HG03565 (cell line): ENCODE data around the gene SPOUT1.
A peak's percentile ranks its signal among the peaks of the same experiment; 100 is the strongest.

ENCODE experiments used
- ATAC-seq: cut with Tn5 transposase; IDR thresholded peaks from one replicate; pipeline ENCODE4 v1.9.1; 2021; ENCODE audit warnings: mild to moderate bottlenecking, moderate library complexity; ENCODE audit not compliant: unreplicated experiment

The SPOUT1 gene

DNA sequence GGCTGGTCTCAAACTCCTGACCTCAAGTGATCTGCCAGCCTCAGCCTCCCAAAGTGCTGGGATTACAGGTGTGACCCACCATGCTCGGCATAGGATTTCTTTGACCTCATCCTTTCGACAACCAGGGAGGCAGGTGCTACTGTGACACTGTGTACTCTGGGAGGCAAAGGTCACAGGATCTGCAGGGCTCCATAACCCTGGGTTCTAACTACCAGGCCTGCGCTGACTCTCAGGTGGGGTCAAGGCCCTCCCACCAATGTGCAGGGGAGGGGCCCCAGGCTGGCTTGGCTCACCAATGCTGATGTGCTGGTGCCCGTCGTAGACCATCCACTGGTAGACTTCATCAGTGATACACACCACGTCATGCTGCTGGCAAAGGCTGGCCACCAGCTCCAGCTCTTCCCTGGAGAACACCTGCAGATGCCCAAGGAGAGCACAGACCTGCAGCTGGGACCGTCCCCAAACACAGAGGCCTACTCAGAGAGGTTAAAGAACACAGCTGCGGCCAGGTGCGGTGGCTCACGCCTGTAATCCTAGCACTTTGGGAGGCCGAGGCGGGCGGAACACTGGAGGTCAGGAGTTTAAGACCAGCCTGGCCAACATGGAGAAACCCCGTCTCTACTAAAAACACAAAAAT is 7.0 kb upstream of the SPOUT1 start:
- ATAC-seq = no peak

DNA sequence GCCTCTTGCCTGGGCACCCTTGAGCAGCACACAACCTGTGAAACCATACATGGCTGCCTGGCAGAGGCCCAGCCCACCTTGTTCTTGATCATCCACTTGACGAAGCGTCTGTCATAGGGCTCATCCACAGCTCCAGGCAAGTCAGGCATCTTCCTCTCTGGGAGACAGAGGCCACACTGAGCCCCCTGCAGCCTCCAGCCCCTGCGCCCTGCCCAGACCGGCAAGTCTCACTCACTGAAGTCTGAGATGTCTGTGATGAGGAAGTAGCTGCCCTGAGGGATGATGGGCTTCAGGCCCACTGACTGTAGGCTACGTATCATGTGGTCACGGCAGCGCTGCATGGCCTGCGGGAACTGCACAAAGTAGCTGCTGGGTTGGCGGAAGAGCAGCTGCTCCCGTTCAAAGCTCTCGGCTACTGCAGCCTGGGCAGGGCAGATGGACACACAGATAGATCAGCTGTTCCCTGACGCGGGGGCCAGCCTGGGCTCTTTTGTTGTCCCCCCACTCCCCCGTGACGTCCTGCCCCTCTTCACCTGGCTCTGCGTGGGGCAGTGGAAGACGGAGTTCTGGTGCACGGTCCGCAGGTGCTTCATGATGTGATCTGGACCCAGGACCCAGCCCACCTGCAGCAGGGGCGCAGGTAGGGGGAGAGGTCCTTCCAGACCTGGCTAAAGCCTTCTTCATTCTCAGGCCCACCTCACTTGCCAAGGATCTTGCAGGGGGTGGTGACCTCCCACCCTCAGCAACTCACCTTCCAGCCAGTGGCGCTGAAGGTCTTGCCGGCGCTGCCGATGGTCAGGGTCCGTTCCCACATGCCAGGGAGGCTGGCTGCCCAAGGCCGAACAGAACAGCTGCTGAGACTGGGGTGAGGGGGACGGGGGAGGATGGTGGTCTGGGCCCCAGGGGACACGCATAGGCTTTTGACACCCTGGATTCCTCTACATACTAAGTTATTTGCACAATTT is 5.9 kb upstream of the SPOUT1 start:
- no peak for ATAC-seq

GRCh38 chr9:128833696-128834095 is 4.1 kb upstream of the SPOUT1 start:
- no peak for ATAC-seq

- peak; percentile 1 for ATAC-seq
Measured at GRCh38 chr9:128828719-128829452, 708 bp downstream of the SPOUT1 start.

GRCh38 chr9:128828267-128828666 is 1.3 kb downstream of the SPOUT1 start:
- ATAC-seq = no peak

- no peak for ATAC-seq
Measured at GRCh38 chr9:128825923-128826700, 3.5 kb downstream of the SPOUT1 start.

DNA sequence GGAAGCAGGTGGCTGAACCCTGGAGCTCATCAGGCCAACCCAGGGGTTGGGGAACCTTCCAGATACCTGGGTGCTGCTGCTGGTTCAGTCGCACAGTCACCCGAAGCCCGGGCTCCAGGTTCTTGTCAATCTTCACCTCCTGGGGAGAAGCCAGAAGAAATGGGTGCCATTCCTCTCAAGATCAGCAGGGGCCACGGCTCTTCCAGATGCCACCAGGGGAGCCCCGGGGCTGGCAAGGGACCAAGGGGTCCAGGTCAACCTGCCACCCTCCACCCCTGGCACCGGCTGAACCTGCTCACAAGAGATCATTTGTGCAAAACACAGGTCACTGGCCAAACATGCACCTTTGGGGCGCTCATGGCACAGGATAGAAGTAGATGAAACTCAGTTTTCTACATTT is 4.7 kb downstream of the SPOUT1 start:
- ATAC-seq = no peak

GRCh38 chr9:128823903-128824406 is 5.6 kb downstream of the SPOUT1 start:
- no peak for ATAC-seq

- ATAC-seq = no peak
Measured at GRCh38 chr9:128823362-128823902, 6.2 kb downstream of the SPOUT1 start.

DNA sequence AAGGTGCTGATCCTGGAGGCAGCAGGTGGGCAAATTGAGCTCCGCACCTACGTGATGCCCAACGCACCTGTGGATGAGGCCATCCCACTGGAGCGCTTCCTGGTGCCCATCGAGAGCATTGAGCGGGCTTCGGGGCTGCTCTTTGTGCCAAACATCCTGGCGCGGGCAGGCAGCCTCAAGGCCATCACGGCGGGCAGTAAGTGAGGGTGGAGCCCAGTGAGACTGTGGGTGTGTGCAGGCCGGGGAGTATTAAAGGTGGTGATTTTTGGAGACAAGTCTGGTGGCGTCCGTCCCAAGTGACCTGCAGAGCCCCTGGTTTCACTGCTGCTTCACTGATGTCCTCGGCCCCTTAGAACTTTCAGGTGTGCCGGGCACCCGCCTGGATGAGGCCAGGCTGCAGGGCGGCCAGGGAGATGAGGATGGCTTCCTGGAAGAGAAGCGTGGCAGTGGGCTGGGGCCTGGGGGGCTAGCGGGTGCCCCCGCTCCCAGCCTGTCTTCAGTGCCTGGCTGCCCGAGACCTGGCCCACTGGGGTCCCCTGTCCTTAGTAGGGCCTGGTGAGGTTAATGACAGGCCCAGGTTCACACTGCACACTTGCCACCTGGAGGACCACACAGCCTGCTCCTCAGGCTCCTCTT is 7.1 kb downstream of the SPOUT1 start:
- no peak for ATAC-seq

GRCh38 chr9:128821584-128822406 is 7.8 kb downstream of the SPOUT1 start:
- no peak for ATAC-seq

- ATAC-seq = no peak
Measured at GRCh38 chr9:128820665-128821583, 8.7 kb downstream of the SPOUT1 start.

GRCh38 chr9:128819716-128820664 is 9.6 kb downstream of the SPOUT1 start:
- ATAC-seq = no peak

GRCh38 chr9:128818839-128819715 is 10.5 kb downstream of the SPOUT1 start:
- ATAC-seq = peak; percentile 19

GRCh38 chr9:128818099-128818838 is 11.3 kb downstream of the SPOUT1 start, which contains the start of gene ENDOG:
TSS of gene ENDOG (plus strand) at chr9:128818500. CDS start at chr9:128818685, 185 bp downstream.
- peak; percentile 81 for ATAC-seq
